Activated effector memory CD4-positive, alpha-beta T cell treated with Interleukin-2 at 50 U/mL for 16 hours (primary cell): Measurements from ENCODE around the gene RANBP9.

Experiments
- DNase-seq: peaks from one replicate; pipeline ENCODE4 v3.0.0-alpha.2; 2020

Gene RANBP9

DNA sequence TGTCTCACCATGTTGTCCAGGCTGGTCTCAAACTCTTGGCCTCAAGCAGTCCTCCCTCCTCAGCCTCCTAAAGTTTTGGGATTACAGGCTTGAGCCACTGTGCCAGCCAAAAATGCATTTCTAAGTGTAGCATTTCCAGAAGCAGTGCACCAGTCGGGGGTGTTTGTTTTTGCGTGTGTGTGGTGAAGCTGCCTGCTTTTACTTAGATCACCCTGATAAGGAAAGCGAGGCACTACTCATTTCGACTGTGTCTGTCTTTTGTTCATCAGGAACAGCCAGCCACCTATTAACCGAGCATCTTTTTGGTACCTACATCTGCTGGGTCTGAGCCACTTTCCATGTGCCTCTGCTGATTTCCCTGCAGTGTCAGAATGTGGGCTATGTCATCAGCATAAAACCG is 118.5 kb downstream of the RANBP9 start:
- DNase-seq, result no peak

DNA sequence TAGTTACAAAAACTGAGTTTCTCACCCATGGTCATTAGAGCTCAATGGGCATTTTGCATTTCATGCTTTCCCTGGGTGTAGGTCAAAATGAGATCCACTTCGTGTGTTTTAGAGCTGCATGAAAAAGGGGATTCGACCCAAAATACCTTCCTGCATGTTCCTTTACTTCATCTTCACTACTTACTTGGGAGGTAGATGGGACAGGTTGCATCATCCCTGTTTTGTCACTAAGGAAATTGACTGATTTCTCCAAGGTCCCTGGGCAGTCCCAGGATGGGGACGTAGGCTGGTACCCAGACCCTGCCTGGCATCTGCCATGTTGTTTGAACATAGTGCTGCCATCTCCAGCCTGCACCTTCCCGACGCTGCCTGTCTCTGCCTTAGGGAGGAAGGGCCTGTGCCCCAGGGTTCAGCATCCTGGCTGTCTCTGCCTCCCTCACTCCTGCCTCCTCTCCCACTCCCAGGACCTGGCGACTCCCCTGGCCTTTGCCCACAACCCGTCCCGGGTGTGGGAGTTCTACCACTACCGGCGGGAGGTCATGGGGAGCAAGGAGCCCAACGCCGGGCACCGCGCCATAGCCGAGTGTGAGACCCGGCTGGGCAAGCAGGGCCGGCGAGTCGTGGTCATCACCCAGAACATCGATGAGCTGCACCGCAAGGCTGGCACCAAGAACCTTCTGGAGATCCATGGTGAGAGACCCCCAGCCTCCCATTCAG is 120.3 kb downstream of the RANBP9 start:
- DNase-seq, result no peak

DNA sequence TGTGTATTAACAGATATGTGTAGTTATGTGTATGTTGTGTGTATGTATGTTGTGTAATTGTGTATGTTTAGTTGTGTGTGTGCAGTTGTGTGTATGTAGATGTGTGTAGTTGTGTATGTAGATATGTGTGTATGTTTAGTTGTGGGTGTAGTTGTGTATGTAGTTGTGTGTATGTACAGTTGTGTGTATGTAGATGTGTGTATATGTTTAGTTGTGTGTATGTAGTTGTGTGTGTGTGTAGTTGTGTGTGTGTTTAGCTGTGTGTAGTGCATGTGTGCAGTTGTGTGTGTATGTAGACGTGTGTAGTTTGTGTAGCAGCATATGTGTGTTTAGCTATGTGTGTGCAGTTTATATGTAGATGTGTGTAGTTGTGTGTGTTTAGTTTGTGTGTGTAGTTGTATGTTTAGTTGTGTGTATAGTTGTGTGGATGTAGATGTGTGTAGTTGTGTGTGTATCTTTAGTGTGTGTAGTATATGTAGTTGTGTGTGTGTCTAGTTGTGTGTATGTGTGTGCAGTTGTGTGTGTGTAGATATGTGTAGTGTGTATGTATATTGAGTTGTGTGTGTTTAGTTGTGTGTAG is 121.0 kb downstream of the RANBP9 start:
- no peak for DNase-seq

DNA sequence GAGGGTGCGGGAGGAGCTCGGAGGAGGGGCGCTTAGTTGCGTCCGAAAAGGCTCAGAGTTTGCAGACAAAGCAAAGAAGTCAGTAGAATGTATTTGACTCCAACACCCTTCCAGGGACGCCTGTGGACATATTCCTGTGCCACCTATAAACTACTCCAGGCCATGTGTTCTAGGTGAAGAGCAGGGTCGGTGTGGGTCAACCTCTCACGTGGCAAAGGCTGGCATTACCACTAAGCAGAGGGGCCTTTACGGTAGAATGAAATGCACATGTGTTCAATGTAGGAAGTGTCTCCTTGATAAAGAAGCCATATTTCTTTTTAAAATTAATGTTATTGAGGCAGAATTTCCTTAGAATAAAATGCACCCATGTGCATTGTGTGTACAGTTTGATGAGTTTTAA is 121.8 kb downstream of the RANBP9 start:
- DNase-seq, result no peak

DNA sequence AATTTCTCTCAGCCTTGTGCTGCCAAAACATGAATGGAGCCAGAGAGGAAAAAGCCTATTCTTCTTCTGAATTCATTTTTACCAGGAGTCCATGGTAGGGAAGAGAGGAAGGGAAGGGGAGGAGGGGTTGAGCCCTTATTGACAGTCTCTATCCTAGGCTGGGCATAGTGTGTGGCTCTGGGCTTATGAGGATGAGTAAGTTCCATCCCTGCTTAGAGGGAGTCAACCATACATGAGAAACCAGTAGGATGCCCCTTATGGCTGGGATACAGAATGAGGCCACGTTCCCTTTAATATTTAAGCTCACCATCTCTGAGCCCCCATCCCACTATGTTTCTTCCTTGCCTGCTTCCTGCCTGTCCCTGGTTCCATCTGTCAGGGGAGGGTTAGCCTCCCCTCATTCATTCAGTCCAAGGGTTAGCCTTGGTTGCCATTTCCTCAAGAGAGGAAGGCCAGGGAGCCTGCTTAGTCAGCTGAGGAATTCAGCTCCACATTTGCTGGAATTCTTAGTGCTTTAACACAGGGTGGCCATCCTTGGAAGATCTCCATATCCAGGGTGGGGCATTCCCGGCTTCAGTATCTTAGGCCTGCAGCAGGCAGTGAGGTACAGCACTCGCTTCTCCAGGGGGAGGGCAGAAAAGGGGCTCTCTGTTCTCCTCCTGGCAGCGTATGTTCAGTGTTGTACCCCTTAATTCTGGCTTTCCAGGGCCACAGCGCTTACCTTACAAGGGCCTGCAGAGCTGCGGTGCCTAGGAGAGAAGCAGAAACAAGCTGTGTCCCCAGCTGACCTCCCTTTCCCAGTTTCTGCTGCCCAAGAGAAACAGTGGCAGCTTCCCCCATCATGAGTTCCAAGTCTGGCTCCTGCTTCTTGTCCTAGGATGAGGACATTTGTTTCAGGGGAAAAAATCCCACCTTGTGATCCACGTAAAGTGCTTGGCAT is 124.8 kb downstream of the RANBP9 start:
- no peak for DNase-seq

DNA sequence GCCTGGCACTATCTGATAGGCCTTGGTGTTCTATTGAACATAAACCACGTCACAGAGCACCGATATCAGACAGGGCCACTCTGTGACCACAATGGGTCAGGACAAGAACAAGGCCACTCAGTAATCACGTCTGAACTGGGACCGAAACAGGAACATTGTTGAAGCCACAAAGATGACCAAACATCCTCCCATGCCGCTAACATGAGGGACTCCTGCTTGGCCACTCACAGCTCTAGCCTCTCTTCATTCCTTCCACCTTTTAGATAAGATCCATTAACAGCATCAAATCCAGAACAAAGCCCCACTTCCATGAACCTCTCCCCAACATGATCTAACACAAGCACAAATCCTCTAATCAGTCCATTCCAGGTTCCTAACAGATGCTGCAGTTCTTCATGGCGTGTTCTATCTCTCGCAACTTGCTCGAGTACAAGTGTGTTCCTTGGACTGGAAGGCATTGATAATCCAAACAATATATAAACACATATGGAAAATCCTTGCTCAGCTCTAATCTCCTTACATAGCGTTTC is 129.9 kb downstream of the RANBP9 start:
- no peak for DNase-seq

DNA sequence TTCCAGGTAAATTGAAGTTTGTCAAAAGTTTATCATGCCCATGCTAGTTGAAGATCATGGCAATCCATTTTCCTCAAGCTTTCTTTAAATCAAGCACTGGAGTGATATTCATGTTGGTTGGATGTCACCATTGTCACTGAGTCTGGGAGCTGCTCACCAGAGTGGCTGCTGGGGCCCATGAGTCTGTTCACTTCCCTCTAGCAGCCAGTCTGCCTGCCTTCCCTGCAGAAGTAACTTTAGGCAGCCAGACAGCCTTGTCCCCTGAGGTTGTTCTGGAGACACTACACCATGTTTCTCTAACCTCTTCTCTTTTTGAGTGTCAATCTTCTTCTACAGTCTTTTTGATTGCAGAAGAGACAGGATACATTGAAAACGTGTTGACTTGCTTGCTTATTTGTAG is 131.7 kb downstream of the RANBP9 start:
- no peak for DNase-seq

DNA sequence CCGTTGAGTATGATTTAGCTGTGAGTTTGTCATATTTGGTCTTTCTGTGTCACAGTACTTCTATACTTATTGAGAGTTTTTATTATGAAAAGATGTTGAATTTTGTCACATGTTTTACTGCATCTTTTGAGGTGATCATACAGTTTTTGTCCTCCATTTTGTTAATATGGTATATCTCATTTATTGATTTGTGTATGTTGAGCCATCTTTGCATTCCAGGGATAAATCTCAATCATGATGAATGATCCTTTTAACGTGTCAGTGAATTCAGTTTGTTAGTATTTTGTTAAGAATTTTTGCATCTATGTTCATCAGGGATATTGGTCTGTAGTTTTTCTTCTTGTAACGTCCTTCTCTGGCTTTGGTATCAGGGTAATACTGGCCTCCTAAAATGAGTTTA is 133.7 kb downstream of the RANBP9 start:
- DNase-seq, result no peak

DNA sequence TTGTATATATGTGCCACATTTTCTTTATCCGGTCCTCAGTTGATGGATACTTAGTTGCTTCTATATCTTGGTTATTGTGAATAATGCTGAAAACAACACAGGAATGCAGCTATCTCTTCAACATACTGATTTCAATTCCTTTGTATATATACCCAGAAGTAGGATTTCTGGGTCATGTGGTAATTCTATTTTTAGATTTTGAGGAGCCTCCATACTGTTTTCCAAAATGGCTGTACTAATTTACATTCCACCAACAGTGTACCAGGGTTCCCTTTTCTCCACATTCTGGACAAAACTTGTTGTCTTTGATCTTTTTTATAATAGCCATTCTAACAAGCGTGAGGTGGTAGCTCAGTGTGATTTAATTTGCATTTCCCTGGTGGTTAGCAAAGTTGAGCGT is 135.6 kb downstream of the RANBP9 start:
- no peak for DNase-seq

DNA sequence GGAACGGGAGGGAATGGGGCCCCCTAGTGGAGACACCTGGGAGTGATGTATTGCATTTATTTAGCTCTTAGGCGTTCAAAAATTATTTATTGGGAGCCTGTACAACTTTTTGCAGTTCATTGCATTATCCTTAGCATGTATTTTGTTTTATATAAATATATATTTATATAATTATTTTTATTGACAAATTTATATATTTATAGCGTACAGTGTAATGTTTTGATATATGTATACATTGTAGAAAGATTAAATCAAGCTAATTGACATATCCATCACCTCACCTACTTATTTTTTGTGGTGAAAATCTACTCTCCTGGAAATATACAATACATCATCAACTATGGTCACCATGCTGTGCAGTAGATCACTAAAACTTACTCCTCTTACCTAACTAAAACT is 136.3 kb downstream of the RANBP9 start:
- no peak for DNase-seq

DNA sequence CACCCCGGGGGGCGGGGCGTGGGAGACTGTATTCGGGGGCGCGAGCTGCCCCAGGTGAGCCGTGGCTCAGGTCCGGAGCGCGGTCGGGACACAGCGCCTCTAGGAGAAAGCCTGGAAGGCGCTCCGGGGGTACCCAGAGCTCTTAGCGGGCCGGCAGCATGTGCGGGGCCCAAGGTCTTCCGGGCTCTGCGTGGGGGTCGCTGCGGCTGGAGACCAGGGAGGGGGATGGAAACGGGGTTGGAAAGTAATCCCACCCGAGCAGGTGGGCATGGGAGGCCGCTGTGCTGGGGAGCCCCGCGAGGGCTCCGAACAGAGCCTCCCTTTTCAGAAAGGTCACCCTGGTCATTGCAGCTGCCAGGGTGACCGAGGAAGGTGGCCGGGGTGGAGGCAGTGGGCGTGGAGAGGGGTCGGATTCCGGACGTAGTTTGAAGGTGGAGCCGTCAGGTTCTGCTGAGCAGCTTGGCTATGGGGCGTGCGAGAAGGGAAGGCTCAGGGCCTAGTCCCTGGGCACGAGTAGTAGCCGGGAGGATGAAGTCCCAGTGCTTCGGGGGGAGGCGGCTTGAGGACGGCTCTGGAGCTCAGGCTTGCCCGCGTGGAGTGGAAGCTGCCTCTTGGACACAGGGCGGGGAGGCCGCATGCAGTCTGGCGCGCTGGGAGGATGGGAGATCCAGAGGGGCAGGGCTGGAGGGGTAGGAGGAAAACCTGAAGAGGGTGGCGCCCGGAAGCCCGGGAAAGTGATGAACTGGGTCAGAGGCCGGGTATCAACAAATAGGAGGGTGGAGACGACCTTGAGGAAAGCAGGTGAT is 136.9 kb downstream of the RANBP9 start, which contains the start of gene SIRT5:
SIRT5 (plus strand) TSS at position 31 of the 806 bp plus-strand sequence. CDS start 9,510 bp downstream, outside the sequence.
- DNase-seq, result peak; percentile 66

DNA sequence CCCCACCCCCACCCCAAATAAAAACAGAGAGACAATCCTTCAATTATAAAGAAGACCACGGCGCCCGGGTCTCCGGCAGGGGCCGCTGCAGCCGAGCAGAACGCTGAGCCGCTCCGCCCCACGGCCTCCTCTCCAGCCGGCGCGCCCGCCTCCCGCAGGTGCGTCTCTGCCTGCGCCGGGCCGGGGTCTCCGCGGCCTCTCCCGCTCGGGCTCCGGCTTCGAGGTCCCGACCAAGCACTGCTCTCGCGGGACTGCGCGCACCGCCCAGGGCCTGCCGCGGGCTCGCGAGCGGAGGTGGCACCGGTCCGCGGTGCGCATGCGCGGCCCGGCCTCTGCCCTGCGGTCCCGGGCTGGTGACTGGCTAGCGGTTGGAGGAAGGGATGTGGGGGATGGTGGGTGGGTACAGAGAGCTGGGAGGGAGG is 137.5 kb downstream of the RANBP9 start:
- peak; percentile 88 for DNase-seq

DNA sequence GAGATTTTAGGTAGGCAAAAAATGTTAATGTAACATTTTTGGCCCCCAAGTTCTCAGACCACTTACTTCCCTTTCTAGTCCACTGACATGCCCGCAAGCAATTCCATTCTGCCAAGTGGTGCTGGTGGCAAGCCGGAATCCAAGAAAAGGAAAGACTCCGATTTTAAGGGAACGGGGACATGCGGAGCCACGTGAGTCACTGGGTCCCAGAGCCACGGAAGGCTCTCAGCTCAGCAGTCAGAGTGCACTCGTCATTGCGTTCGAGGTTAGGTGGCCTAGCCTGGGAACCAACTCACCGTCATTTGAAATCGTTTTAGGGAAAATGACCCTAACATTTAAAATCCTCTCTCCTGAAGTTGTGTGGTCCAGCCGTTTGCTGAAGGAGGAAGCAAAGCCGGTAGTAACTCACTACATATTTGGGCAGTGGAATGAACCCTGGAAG is 137.9 kb downstream of the RANBP9 start:
- no peak for DNase-seq

DNA sequence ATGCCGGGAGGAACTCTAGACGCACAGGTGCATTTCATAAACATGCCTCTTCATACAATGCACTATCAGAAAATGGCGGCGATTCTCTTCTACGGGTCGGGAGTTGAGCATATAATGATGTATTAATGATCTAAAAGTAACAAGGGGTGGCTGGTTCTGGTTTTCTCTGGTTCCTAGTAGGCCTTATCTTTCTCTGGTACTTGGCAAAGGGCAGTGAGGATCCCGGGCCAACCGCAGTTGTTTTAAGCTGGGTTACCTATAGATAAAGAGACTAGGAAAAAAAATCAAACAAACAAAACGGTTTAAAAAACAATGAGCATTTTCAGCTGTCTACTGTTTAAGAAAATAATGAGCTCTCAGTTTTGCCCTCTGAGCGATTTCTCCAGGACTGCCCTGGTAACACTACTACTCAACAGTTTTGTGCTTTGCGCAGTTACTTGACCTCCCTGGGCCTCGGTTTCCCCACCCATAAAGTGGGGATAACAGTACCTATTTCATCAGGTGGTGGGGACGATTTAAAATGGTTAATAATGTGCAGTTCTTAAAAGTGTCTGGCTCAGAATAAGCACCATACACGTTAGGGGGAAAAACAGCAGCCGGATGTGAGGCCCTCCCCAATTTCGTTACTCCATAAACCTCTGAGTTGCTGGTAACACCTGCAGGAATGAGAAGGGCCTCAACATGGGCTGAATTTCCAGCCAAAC is 138.5 kb downstream of the RANBP9 start:
- no peak for DNase-seq

DNA sequence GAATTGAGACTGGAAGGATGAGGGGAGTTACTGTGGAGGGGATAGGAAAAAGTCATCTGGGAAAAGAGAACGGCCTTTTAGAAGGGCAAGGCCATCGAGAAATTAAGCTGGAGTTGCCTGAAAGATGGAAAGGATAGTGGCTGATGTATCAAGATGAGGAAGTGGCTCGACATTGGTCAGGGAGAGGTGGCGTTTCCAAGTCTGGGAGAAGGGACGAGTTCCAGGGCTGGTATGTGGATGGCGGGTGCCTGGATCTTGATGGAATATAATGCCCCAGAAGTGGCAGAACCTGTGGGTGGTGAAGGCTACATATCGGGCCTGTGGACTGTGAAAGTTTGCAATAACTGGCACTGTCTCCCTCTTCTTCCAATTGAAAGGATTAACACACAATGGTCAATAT is 139.4 kb downstream of the RANBP9 start:
- no peak for DNase-seq
